Stimulated activated CD4-positive, alpha-beta T cell treated with anti-CD3 and anti-CD28 coated beads, Interleukin-4, amount 100 ng/mL, for 48 hours (primary cell): ENCODE results near the gene STAC.

ENCODE experiments used
- DNase-seq, 2 donors: peaks; one replicate each; pipeline ENCODE4 v3.0.0-alpha.2; 2020; ENCODE audit warnings: low read depth in 2 of 2

The STAC gene

DNA sequence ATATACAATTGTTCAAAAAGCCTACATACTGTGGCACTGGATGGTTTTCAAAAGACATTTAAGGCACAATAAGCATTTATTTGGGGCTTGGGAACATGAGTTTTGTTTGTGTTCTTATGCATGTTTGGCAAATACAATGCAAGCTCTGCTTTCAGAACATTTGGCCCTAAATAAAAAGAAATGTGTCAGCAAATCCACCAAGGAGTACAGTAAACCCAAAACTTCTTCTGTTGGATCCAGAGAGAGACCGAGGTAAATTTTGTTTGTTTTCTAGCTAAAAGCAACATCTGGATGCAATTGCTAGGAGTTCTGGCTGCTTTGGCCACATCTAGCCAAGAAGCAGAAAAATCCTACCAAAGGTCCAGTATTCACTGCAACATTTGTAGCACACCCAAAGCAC lies 215.2 kb downstream of the STAC start:
- no peak for DNase-seq

- DNase-seq: no peak
These were observed 216.1 kb downstream of the STAC start for GRCh38 chr3:36596419-36596818.

- no peak for DNase-seq
These were observed 217.1 kb downstream of the STAC start for GRCh38 chr3:36597422-36597821.
